GM12878 (cell line): ENCODE results near the gene TSHZ2. TPM values are rescaled to one million over a fixed set of nuclear protein-coding genes. Genes with fewer than 3 reads are reported as not detected.

Experiments used
- ATAC-seq: fragments of 200-7000 bp; cut with Tn5 transposase; 3 replicates; pipeline ENCODE4 v1.9.1; 2020; ENCODE audit warnings: mild to moderate bottlenecking, moderate library complexity
- BruUV-seq: library from RNA; stranded (reverse); fragments of 400-500 nt; replicated peaks from 2 replicates; lab custom pipeline; 2021; lab: Mats Ljungman, UMichigan
- CTCF ChIA-PET: fragments of 300-600 bp; sonication (Branson Sonifier 250); formaldehyde crosslinking; extraction: SDS; loops from one replicate; lab custom pipeline; 2021; ENCODE audit warnings: inconsistent platforms; lab: Yijun Ruan, JAX
- POLR2A ChIA-PET: fragments of 350-600 bp; formaldehyde crosslinking; extraction: SDS; loops from one replicate; lab custom pipeline; 2021; ENCODE audit warnings: inconsistent platforms; lab: Charles Lee
- RAD21 ChIA-PET: fragments of 300-600 bp; sonication (Branson Sonifier 250); formaldehyde crosslinking; loops from one replicate; lab custom pipeline; 2023; ENCODE audit warnings: antibody characterized with exemption; ENCODE audit not compliant: unreplicated experiment; lab: Charles Lee
- SMC1A ChIA-PET: fragments of 300-600 bp; sonication (Branson Sonifier 250); formaldehyde crosslinking; loops from one replicate; lab custom pipeline; 2023; ENCODE audit not compliant: unreplicated experiment, uncharacterized antibody; lab: Charles Lee
- DNase-seq: peaks from one replicate; pipeline ENCODE4 v3.0.0-alpha.2; 2011; ENCODE audit warnings: low read depth, low spot score
- FAIRE-seq: peaks from 3 replicates; lab custom pipeline; 2011; peaks lifted over from hg19 to GRCh38; lab: Jason Lieb, UNC
- H2AFZ ChIP-seq: 2 replicates; pipeline ENCODE4 v1.6.0; 2011; ENCODE audit warnings: low read depth, low read length, control low read depth; ENCODE audit not compliant: control insufficient read depth
- H3K27ac ChIP-seq: 2 replicates; pipeline ENCODE4 v1.5.1; 2011; ENCODE audit warnings: control low read depth; ENCODE audit not compliant: control insufficient read depth, insufficient read depth
- H3K27me3 ChIP-seq, 2 experiments: replicated peaks in 1 of 2; 2 replicates each; pipeline versions ENCODE4 v1.6.0 to v1.6.1; 2011; ENCODE audit warnings: low read length in 1 of 2; ENCODE audit not compliant: control insufficient read depth in 2 of 2, insufficient read depth in 2 of 2
- H3K36me3 ChIP-seq, 2 experiments: 2 replicates each; pipeline ENCODE4 v1.5.1; 2011; ENCODE audit warnings: low read length in 1 of 2; ENCODE audit not compliant: control insufficient read depth in 2 of 2, insufficient read depth in 2 of 2
- H3K4me1 ChIP-seq: 2 replicates; pipeline ENCODE4 v1.6.1; 2011; ENCODE audit warnings: mild to moderate bottlenecking, low read length, moderate library complexity, mixed read lengths; ENCODE audit not compliant: control insufficient read depth, insufficient read depth
- H3K4me2 ChIP-seq: 2 replicates; pipeline ENCODE4 v1.6.0; 2011; ENCODE audit warnings: control low read depth; ENCODE audit not compliant: control insufficient read depth, insufficient read depth
- H3K4me3 ChIP-seq: fragments of 200-600 bp; sonication (generic); 2 replicates; pipeline ENCODE4 v1.5.1; 2016
- H3K79me2 ChIP-seq: 2 replicates; pipeline ENCODE4 v1.6.0; 2011; ENCODE audit warnings: low read length; ENCODE audit not compliant: control insufficient read depth, insufficient read depth
- H3K9ac ChIP-seq: 2 replicates; pipeline ENCODE4 v1.8.0; 2011; ENCODE audit warnings: low read length, control low read depth, mixed read lengths; ENCODE audit not compliant: control insufficient read depth, insufficient read depth
- H3K9me3 ChIP-seq: replicated peaks from 3 replicates; pipeline ENCODE4 v1.5.1; 2011; ENCODE audit warnings: mild to moderate bottlenecking, low read length; ENCODE audit not compliant: control insufficient read depth, insufficient read depth
- H4K20me1 ChIP-seq: 2 replicates; pipeline ENCODE4 v1.6.0; 2011; ENCODE audit not compliant: control insufficient read depth, insufficient read depth
- IKZF2 ChIP-seq, 2 experiments: fragments of 450-650 bp; IDR thresholded peaks; 2 replicates each; pipeline ENCODE4 v1.6.1; 2017; ENCODE audit warnings: mild to moderate bottlenecking in 2 of 2, moderate library complexity in 2 of 2
- JUNB ChIP-seq: IDR thresholded peaks from 2 replicates; pipeline ENCODE4 v1.6.1; 2016; ENCODE audit warnings: antibody characterized with exemption, mild to moderate bottlenecking
- LARP7 ChIP-seq: fragments of 450-650 bp; IDR thresholded peaks from 2 replicates; pipeline ENCODE4 v1.6.1; 2017; ENCODE audit warnings: mild to moderate bottlenecking
- MTA3 ChIP-seq: IDR thresholded peaks from 2 replicates; pipeline ENCODE4 v1.6.1; 2012; ENCODE audit warnings: low read length, inconsistent platforms, borderline replicate concordance
- POU2F2 ChIP-seq: IDR thresholded peaks from 3 replicates; pipeline ENCODE4 v1.6.1; 2011; ENCODE audit warnings: low read depth, mild to moderate bottlenecking, low read length, borderline replicate concordance
- RUNX3 ChIP-seq: IDR thresholded peaks from 2 replicates; pipeline ENCODE4 v1.6.1; 2012; ENCODE audit warnings: low read length, inconsistent platforms
- SIN3A ChIP-seq: IDR thresholded peaks from 2 replicates; pipeline ENCODE4 v1.6.1; 2012; ENCODE audit warnings: low read depth, low read length, improper control_type of control experiment
- SPI1 ChIP-seq: IDR thresholded peaks from 2 replicates; pipeline ENCODE4 v1.6.1; 2011; ENCODE audit warnings: low read depth, mild to moderate bottlenecking, low read length, moderate library complexity, borderline replicate concordance; ENCODE audit not compliant: insufficient read depth
- TCF7 ChIP-seq: IDR thresholded peaks from 2 replicates; pipeline ENCODE4 v1.6.1; 2014; ENCODE audit warnings: antibody characterized with exemption, borderline replicate concordance
- WRNIP1 ChIP-seq: IDR thresholded peaks from 2 replicates; pipeline ENCODE4 v1.6.1; 2011; ENCODE audit warnings: low read depth, low read length, improper control_type of control experiment, borderline replicate concordance
- ZNF207 ChIP-seq: fragments of 450-650 bp; IDR thresholded peaks from 2 replicates; pipeline ENCODE4 v1.6.1; 2014; ENCODE audit warnings: antibody characterized with exemption, mild to moderate bottlenecking, borderline replicate concordance
- WGBS: methylation state at CpG from one replicate; pipeline ENCODE4 v1.1.6; 2016; ENCODE audit warnings: low lambda C conversion rate; ENCODE audit not compliant: insufficient replicate concordance, insufficient coverage; ENCODE audit errors: missing lambda C conversion rate; 5-methylcytosine and 5-hydroxymethylcytosine counted together
- in situ Hi-C: fragments of 300-500 bp; cut with MboI; formaldehyde crosslinking; loops from 9 replicates; pipeline ENCODE4 v1.14.3; 2018; ENCODE audit warnings: mixed read lengths
- intact Hi-C: fragments of 100-400 bp; cut with micrococcal nuclease; formaldehyde crosslinking; loops from one replicate; pipeline ENCODE4 v1.14.2; 2022; ENCODE audit not compliant: unreplicated experiment
- polyA plus RNA-seq, 11 experiments: library from polyadenylated mRNA; depleted of rRNA in 4 of 11; unstranded in 6 of 11; stranded (reverse) in 5 of 11; fragments of >200 nt; fragmentation: Nextera tagmentation in 4 of 11; fragmentation: Illumina TruSeq in 1 of 11; extraction: Ambion mirVana in 4 of 11; extraction: Trizol in 1 of 11; gene quantifications; 1 replicate in 1 of 11; 2 replicates in 10 of 11; pipeline versions ENCODE4 v1.2.1 to v1.2.3, GENCODE V29; 2011 to 2016; ENCODE audit warnings: inconsistent platforms in 2 of 11, missing spikeins in 2 of 11, low read depth in 1 of 11
- total RNA-seq, 4 experiments: library from RNA; depleted of rRNA in 3 of 4; stranded (reverse); fragments of >200 nt in 3 of 4; fragmentation: Illumina TruSeq in 1 of 4; extraction: Trizol in 1 of 4; gene quantifications; 2 replicates each; pipeline versions ENCODE4 v1.2.1 to v1.2.3, GENCODE V29; 2013 to 2021
- TF ChIP-seq, protein P1 (sequence below): fragments of 450-650 bp; IDR thresholded peaks from 2 replicates; pipeline ENCODE4 v1.6.1; 2017; ENCODE audit warnings: low read depth, mild to moderate bottlenecking, moderate library complexity
- TF ChIP-seq, protein P2 (sequence below): fragments of 450-650 bp; IDR thresholded peaks from 2 replicates; pipeline ENCODE4 v1.6.1; 2017; ENCODE audit warnings: antibody characterized with exemption, mild to moderate bottlenecking, moderate library complexity
- TF ChIP-seq, protein P3 (sequence below): IDR thresholded peaks from 2 replicates; pipeline ENCODE4 v1.6.1; 2012; ENCODE audit warnings: low read depth, low read length, improper control_type of control experiment
- TF ChIP-seq, protein P4 (sequence below): fragments of 450-650 bp; IDR thresholded peaks from 2 replicates; pipeline ENCODE4 v1.6.1; 2017; ENCODE audit warnings: mild to moderate bottlenecking, moderate library complexity

TSHZ2 gene
- total and polyA plus RNA-seq, 10 of the 15 experiments (the other 5 are each of a cell fraction or from before 2014, with no cell fraction given): 0.01 to 0.86 (median 0.13) TPM; not detected in 2

DNA sequence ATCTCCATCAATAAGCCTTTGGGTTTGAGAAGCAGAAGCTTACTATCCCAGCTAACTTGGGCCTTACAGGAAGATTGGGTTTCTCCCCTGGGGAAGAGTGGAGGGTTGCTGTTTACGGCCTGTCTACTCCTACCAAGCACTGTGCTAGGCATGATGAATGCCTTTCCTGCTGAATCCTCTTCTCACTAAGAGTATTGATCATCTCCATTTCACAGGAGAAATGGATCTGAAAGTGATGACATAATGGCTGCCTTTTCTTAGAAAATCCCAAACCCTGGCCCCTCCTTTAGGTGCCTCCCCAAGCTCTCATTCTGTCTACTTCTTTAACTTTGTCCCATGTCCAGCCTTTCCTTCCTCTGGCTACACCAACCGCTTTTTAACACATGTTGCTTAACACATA, 66.1 kb downstream of the TSHZ2 start:
- ChIA-PET POLR2A (interaction anchor here (0.6 kb wide), 1 partner anchor 160 kb away, joined by 5 read pairs; no protein-coding TSS in a partner anchor), RAD21 (interaction anchor here (0.6 kb wide), 1 partner anchor 78 kb away, joined by 4 read pairs; no protein-coding TSS in a partner anchor), SMC1A (no interaction called here), CTCF (no interaction called here)
- no peak overlapping the region for H3K27ac ChIP-seq
- H3K9ac ChIP-seq: no peak overlapping the region
- no peak for TF ChIP-seq TCF7
- TF ChIP-seq SIN3A: no peak
- TF ChIP-seq, protein P1, sequence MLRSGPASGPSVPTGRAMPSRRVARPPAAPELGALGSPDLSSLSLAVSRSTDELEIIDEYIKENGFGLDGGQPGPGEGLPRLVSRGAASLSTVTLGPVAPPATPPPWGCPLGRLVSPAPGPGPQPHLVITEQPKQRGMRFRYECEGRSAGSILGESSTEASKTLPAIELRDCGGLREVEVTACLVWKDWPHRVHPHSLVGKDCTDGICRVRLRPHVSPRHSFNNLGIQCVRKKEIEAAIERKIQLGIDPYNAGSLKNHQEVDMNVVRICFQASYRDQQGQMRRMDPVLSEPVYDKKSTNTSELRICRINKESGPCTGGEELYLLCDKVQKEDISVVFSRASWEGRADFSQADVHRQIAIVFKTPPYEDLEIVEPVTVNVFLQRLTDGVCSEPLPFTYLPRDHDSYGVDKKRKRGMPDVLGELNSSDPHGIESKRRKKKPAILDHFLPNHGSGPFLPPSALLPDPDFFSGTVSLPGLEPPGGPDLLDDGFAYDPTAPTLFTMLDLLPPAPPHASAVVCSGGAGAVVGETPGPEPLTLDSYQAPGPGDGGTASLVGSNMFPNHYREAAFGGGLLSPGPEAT: no peak
- TF ChIP-seq LARP7: no peak
- TF ChIP-seq POU2F2: no peak
- TF ChIP-seq MTA3: no peak
- TF ChIP-seq, protein P2, sequence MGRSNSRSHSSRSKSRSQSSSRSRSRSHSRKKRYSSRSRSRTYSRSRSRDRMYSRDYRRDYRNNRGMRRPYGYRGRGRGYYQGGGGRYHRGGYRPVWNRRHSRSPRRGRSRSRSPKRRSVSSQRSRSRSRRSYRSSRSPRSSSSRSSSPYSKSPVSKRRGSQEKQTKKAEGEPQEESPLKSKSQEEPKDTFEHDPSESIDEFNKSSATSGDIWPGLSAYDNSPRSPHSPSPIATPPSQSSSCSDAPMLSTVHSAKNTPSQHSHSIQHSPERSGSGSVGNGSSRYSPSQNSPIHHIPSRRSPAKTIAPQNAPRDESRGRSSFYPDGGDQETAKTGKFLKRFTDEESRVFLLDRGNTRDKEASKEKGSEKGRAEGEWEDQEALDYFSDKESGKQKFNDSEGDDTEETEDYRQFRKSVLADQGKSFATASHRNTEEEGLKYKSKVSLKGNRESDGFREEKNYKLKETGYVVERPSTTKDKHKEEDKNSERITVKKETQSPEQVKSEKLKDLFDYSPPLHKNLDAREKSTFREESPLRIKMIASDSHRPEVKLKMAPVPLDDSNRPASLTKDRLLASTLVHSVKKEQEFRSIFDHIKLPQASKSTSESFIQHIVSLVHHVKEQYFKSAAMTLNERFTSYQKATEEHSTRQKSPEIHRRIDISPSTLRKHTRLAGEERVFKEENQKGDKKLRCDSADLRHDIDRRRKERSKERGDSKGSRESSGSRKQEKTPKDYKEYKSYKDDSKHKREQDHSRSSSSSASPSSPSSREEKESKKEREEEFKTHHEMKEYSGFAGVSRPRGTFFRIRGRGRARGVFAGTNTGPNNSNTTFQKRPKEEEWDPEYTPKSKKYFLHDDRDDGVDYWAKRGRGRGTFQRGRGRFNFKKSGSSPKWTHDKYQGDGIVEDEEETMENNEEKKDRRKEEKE: no peak
- no peak for TF ChIP-seq ZNF207
- TF ChIP-seq SPI1: no peak
- TF ChIP-seq, protein P3, sequence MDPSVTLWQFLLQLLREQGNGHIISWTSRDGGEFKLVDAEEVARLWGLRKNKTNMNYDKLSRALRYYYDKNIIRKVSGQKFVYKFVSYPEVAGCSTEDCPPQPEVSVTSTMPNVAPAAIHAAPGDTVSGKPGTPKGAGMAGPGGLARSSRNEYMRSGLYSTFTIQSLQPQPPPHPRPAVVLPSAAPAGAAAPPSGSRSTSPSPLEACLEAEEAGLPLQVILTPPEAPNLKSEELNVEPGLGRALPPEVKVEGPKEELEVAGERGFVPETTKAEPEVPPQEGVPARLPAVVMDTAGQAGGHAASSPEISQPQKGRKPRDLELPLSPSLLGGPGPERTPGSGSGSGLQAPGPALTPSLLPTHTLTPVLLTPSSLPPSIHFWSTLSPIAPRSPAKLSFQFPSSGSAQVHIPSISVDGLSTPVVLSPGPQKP: no peak
- no peak for TF ChIP-seq IKZF2 (IDR thresholded peaks at IDR 0.05)
- TF ChIP-seq JUNB: no peak
- TF ChIP-seq, protein P4, sequence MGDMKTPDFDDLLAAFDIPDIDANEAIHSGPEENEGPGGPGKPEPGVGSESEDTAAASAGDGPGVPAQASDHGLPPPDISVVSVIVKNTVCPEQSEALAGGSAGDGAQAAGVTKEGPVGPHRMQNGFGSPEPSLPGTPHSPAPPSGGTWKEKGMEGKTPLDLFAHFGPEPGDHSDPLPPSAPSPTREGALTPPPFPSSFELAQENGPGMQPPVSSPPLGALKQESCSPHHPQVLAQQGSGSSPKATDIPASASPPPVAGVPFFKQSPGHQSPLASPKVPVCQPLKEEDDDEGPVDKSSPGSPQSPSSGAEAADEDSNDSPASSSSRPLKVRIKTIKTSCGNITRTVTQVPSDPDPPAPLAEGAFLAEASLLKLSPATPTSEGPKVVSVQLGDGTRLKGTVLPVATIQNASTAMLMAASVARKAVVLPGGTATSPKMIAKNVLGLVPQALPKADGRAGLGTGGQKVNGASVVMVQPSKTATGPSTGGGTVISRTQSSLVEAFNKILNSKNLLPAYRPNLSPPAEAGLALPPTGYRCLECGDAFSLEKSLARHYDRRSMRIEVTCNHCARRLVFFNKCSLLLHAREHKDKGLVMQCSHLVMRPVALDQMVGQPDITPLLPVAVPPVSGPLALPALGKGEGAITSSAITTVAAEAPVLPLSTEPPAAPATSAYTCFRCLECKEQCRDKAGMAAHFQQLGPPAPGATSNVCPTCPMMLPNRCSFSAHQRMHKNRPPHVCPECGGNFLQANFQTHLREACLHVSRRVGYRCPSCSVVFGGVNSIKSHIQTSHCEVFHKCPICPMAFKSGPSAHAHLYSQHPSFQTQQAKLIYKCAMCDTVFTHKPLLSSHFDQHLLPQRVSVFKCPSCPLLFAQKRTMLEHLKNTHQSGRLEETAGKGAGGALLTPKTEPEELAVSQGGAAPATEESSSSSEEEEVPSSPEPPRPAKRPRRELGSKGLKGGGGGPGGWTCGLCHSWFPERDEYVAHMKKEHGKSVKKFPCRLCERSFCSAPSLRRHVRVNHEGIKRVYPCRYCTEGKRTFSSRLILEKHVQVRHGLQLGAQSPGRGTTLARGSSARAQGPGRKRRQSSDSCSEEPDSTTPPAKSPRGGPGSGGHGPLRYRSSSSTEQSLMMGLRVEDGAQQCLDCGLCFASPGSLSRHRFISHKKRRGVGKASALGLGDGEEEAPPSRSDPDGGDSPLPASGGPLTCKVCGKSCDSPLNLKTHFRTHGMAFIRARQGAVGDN: no peak
- no peak for TF ChIP-seq WRNIP1
- no peak for TF ChIP-seq RUNX3
- no peak for DNase-seq
- intact Hi-C loops (no loop called here), in situ Hi-C loops (no loop called here)
- no peaks in the 10 kb centered on the region for H4K20me1 ChIP-seq
- no peak overlapping the region for H2AFZ ChIP-seq
- no peaks in the 10 kb centered on the region for H3K36me3 ChIP-seq
- 90% methylated on average over 2 of the region's 2 CpGs for WGBS
- H3K9me3 ChIP-seq: no peaks in the 10 kb centered on the region
- no peaks in the 10 kb centered on the region for H3K4me1 ChIP-seq
- ATAC-seq: no peak
- H3K4me2 ChIP-seq: no peak overlapping the region
- H3K4me3 ChIP-seq: no peak overlapping the region
- no peak for FAIRE-seq
- no peaks in the 10 kb centered on the region for H3K79me2 ChIP-seq
- H3K27me3 ChIP-seq: no peaks in the 10 kb centered on the region
- no TSS peak for BruUV-seq
